ENCODE measurements around the gene TRPT1. TPM values are rescaled to one million over a fixed set of nuclear protein-coding genes. Genes with fewer than 3 reads are reported as not detected.

TRPT1 gene
- total and polyA plus RNA-seq, 2 experiments from 2014 or later: 36.9 to 52.2 TPM

GRCh38 chr11:64229090-64229743, 3.2 kb upstream of the TRPT1 start:
- H4K20me1 ChIP-seq (replicated peaks; ENCODE audit: insufficient read depth): no peaks in the 10 kb centered on the region
- TF ChIP-seq ETS1 (IDR thresholded peaks at IDR 0.05) (no peak), ZNF462 (CRISPR knock-in tag; IDR thresholded peaks at IDR 0.05) (no peak), NANOG (IDR thresholded peaks at IDR 0.05; ENCODE audit: borderline replicate concordance) (no peak), ZNF331 (CRISPR knock-in tag; IDR thresholded peaks at IDR 0.05; ENCODE audit: low read depth) (no peak), EZH2phosphoT487 (IDR thresholded peaks at IDR 0.05; ENCODE audit: unreplicated experiment) (no peak), JUNB (IDR thresholded peaks at IDR 0.05; ENCODE audit: unreplicated experiment) (no peak), EZH2 (IDR thresholded peaks at IDR 0.05; ENCODE audit: low read depth, unreplicated experiment) (no peak), CTCF (conservative IDR thresholded peaks at IDR 0.05; ENCODE audit: low read depth in 2 of 2) (no peak), CREB1 (CRISPR knock-in tag; IDR thresholded peaks at IDR 0.05; ENCODE audit: low read depth) (no peak), STAT1 (IDR thresholded peaks at IDR 0.05; ENCODE audit: unreplicated experiment) (no peak), ZNF114 (CRISPR knock-in tag; IDR thresholded peaks at IDR 0.05) (no peak), REST (IDR thresholded peaks at IDR 0.05; ENCODE audit: unreplicated experiment) (no peak), POLR2AphosphoS5 (IDR thresholded peaks at IDR 0.05; ENCODE audit: low read depth) (no peak)
- H3K36me3 ChIP-seq (ENCODE audit: insufficient read depth): no peaks in the 10 kb centered on the region
- no peaks in the 10 kb centered on the region for H3K9me3 Mint-ChIP-seq
- peaks cover 22% of the 10 kb centered on the region for H3K27me3 Mint-ChIP-seq (ENCODE audit: insufficient read depth, low read depth, poor library complexity)
- H3K4me3 Mint-ChIP-seq: peak overlapping the region; percentile 83
- H3K79me2 ChIP-seq (replicated peaks; ENCODE audit: insufficient read depth): no peaks in the 10 kb centered on the region; the same call in 1 of the 2 replicates
- H3K27ac ChIP-seq (ENCODE audit: low read depth): no peak overlapping the region
- no peak for DNase-seq (ENCODE audit: low spot score)
- no peaks in the 10 kb centered on the region for H3K9me2 ChIP-seq (ENCODE audit: insufficient read depth)
- H3F3A ChIP-seq (replicated peaks; ENCODE audit: low read depth): peaks cover 13% of the 10 kb centered on the region
- H3K4me3 ChIP-seq: peak overlapping the region; percentile 94
- no peak overlapping the region for H3K27ac Mint-ChIP-seq
- ATAC-seq: no peak
- peak overlapping the region; percentile 96 for H3K4me2 ChIP-seq
- peaks cover 17% of the 10 kb centered on the region; the same call in 1 of the 2 replicates for H3K4me1 ChIP-seq (ENCODE audit: insufficient read depth)
- H3K4me1 Mint-ChIP-seq: peaks cover 24% of the 10 kb centered on the region; the same call in 2 of the 3 replicates
- peaks cover 23% of the 10 kb centered on the region; the same call in 1 of the 2 replicates for H3K27me3 ChIP-seq (ENCODE audit: insufficient read depth)
- no peak overlapping the region for H2AFZ ChIP-seq
- peaks cover 3% of the 10 kb centered on the region; the same call in 1 of the 3 replicates for H3K36me3 Mint-ChIP-seq (ENCODE audit: low read depth)
